Measurements from ENCODE around the gene DXO.
A peak's percentile ranks its signal among the peaks of the same experiment; 100 is the strongest.
"Not testable (repeated sequence)": the region's sequence is repeated elsewhere in the genome, so short reads cannot be mapped to it uniquely, and the experiment has no call there.

DXO gene

DNA sequence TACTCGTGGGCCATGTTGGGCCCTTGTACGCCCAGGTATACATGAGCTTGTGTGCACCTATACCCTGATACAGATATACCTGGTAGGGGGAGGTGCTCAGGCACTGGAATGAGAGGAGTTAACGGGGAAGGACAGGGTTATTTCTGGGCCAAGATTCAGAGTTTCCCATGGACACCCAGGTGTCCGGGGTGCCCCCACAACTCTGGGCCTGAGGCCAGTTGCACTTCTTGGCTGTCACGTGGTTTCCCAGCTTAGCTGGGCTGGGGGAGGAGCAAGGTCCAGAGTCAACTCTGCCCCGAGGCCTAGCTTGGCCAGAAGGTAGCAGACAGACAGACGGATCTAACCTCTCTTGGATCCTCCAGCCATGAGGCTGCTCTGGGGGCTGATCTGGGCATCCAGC, 9.8 kb upstream of the DXO start, which contains the start of gene C4A:
TSS of gene C4A (plus strand) at position 314 of the 400 bp plus-strand sequence. CDS start at position 365, 51 bp downstream.
- intact Hi-C loops (cut with DNase I); DNase-seq: not testable (repeated sequence)

DNA sequence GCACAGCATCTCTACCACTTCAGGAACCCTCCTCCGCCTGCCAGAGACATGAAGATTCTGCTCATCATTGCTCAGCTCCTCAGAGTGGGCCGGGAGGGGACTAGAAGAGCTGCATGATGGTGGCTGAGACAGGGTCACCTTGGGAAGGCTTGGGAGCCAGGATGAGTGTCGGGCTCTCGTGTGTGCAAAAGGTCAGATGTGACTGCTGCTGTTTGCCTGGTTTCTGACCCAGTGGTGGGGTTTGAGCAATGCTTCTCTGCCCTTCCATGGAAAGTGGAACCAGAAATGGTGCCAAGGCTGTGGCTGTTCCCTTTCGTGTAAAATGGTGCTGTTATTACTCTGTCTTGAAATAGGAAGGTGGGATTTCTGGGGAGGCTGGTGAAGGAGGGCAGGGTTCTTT, 9.1 kb upstream of the DXO start:
- intact Hi-C loops (cut with DNase I); DNase-seq: not testable (repeated sequence)

DNA sequence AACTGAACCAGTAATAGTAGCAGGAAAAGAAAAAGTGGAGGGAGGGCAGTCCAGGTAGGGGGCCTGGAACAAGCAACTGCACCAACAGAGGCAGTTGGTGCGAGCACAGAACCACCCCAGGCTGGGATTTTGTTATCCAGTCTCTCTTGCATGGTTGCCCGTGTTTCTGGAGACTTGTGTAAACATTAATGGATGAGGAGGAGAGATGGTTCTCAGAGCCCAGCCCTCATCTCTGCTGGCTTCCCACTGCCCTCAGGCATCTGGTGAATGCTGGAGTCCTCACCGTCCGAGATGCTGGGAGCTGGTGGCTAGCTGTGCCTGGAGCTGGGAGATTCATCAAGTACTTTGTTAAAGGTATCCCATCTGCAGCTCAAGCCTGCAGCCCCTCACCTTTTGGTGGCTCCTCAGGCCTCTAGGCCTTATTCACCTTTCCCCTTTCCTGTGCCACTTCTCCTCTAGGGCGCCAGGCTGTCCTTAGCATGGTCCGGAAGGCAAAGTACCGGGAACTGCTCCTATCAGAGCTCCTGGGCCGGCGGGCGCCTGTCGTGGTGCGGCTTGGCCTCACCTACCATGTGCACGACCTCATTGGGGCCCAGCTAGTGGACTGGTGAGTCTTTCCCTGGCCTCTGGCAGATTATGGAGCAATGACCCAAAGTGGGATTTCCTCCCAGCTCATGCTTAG, 8.4 kb upstream of the DXO start:
- intact Hi-C loops (cut with DNase I); DNase-seq: not testable (repeated sequence)

DNA sequence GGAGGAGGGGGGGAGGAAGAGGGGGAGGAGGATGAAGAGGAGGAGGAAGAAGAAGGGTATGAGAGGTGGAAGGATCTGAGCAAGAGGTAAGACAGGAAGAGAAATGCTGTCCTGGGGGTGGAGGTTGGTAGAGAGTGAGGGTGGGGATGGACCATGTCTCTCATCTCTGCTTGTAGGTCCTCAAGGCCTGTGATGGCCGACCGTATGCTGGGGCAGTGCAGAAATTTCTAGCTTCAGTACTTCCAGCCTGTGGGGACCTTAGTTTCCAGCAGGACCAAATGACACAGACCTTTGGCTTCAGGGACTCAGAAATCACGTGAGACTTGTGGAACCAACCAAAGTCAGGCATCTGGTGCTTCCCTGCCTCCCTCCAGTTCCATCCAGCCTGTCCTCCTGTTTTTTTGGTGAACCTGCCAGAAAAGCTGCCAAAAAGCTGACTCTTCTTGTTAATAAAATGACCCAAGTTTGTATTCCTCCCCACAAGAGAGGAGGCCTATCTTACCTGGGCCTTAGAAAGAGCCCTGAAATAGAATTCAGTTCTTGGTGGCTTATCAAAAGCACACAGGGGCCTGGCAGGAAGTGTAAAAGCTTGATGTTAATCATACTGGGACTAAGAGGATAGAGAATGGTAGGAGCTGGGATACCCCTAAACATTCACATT, 7.4 kb upstream of the DXO start:
- intact Hi-C loops (cut with DNase I): no loop called here

DNA sequence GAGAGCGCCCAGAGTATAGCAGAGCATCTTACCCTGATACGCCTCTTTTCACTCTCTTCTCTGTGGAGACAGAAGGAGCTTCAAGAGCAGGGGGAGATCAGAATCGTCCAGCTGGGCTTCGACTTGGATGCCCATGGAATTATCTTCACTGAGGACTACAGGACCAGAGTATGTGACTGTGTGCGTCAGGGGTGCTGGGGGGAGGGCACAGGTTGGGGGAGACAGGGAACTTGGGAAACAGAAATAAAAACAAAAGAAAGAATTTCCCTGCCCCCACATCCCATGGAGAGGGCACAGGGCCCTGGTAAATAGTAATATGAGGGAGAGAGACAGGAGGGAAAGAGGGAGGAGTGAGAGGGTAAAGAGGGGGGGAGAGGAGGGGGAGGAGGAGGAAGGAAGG, 6.9 kb upstream of the DXO start:
- intact Hi-C loops (cut with DNase I): no loop called here
- DNase-seq: no peak

More for the DNA sequence above, 7.4 kb upstream of the DXO start:
- DNase-seq: no peak

DNA sequence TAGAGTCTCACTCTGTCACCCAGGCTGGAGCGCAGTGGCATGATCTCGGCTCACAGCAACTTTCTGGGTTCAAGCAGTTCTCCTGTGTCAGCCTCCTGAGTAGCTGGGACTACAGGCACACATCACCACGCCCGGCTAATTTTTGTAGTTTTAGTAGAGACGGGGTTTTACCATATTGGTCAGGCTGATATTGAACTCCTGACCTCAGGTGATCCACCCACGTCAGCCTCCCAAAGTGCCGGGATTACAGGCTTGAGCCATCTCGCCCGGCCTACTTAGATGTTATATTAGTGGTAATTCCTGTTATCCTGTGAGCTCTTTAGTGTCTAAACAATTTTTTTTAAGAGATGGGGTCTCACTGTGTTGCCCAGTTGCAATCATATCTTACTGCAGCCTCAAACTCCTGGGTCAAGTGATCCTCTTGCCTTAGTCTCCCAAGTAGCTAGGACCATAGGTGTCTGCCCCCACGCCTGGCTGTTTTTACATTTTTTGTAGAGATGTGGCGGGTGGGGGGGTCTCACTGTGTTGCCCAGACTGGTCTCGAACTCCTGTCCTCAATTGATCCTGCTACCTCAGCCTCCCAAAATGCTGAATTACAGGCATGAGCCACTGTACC, 6.0 kb upstream of the DXO start:
- no peak for DNase-seq
- intact Hi-C loops (cut with DNase I): no loop called here

DNA sequence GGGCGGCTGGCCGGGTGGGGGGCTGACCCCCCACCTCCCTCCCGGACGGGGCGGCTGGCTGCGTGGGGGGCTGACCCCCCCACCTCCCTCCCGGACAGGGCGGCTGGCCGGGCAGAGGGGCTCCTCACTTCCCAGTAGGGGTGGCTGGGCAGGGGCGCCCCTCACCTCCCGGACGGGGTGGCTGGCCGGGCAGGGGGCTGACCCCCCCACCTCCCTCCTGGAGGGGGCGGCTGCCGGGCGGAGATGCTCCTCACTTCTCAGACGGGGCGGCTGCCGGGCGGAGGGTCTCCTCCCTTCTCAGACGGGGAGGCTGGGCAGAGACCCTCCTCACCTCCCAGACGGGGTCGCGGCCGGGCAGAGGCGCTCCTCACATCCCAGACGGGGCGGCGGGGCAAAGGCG, 4.1 kb upstream of the DXO start:
- DNase-seq; intact Hi-C loops (cut with DNase I): not testable (repeated sequence)

DNA sequence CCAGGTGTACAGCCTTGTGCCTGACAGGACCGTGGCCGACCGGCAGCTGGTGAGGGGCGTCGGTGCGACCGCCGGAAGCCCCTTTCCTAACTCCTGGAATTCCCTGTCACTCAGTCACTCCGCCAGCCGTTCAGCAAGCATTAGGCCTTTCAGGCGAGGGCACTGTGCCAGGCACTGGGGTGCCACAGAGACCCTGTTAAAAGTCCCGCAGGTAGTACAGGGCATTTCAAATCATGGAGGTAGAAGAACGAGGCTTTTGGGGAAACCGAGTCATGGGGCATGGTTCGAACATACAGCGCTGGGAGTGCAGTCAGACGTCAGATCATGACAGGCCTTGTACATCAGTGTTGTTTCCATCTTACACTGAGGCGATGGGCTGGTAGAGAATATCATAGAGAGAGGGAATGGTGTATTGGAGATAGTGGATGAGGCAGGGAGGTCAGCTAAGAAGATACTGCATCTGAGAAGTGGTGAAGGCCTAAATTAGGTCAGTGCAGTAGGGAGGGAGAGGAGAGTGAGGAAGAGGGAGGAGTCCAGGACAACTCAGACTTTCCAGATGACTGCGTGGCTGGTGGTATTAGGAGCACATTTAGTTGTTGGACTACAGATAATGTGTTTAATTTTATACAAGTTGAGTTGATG, 892 bp upstream of the DXO start:
- DNase-seq: peak in 1 of 42 donors; percentile 24

DNA sequence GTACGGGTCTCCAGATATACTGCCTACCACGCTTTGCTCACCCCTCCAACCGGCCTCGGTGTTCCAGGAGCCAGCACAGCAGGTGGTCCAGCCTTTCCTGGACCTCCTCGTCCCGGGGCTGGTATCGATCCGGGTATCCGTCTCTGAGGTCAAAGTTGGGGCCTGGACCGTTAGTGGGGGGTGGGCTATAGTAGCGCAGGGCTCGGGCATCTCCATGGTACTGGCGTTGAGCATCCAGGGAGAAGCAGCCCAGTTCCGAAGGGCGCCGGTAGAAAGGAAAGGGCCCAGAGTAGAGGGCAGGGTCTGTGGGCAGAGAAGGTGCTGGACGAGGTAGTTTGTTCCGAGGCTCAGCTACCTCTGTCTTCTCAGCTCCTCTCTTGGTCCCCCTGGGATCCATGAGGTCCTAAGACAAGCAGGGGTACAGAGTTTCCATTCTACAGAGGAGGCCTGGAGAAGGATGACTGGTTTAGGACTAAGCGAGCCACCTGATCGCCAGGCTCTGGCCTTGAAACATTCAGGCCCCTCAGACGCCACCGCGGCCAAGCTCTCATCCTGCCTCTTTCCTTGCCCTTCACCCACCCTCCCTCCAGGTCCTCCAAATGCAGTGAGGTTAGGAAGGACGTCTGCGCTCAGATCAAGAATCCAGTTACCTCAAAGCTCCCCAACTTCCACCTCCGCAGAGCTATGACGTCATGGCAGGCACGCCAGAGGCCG, 502 bp downstream of the DXO start:
- DNase-seq: peak in 1 of 42 donors; percentile 38
- intact Hi-C loops (cut with DNase I): no loop called here

More for the DNA sequence above, 892 bp upstream of the DXO start:
- intact Hi-C loops (cut with DNase I): no loop called here

DNA sequence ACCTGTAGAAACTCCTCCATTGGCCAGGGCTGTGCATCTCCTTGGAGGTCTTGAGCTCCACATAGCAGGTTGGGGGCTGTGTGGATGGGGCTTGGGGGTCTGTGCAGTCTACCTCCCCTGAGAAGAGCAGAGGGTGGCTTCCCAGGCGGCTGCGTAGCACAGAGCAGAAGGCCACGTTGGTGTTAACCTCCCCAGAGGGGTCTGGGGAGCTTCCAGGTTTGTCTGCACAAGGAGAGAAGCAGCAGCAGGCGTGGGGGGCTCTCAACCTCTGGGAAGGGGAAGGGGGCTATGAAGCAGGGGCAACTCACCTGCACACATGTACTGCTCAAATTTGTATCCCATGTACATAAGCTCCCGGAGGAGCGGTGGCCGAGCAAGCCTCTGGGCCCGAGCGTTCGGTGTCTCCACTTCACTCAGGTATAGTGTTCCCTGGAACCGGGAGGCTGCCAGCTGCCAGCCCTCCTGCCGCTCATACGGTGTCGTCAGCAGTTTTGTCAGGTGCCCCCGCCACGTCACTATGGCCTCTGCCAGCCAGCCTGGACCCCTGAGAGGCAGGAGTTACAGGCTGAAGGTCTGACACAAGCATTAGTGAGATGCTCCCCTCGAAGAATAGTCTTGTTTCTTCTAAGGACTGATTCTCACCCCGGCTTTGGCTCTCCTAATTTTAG, 1.2 kb downstream of the DXO start:
- intact Hi-C loops (cut with DNase I): no loop called here
- DNase-seq: peak in 7 of 42 donors; percentile 8 to 39 (median 26)

DNA sequence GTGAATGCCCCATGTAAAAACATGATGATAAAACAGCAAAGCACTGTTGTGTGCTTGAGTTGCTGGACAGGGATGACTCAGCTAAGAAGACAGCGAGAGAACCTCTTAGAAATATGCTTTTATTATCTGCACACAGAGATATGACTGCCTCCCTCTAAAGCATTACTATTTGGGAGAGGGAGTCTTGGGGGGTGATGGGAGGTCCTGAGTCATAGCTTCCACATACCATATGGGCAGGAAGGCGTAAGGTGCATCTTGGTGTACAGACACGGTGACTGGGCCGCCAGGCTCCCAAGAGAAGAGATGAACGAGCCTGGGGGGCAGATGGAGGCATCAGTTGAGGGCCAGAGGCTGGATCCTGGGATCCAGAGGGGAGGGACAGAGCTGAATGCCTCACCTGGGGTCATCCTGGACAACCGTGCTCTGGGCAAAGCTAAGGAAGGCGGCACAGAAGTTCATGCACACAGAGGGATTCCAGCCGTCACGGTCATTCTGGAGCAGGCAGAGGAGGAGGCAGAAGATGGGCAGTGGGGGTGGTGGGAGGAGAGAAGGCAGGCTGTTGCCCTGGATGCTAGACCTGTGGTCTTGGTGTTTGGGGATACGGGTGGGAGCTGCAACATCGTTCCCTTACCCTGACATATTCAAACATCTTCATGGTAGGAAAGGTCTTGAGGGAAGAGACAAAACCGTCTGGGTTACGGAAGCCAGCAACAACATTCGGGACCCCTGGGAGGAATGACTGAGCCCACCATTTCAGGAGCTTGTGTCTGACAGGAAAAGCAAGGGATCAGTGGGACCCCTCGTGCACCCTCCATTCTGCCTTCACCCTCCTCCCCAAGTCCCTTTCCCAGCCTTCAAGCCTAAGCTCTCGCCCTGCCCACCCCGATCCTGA, 2.0 kb downstream of the DXO start:
- intact Hi-C loops (cut with DNase I): no loop called here
- DNase-seq: no peak

DNA sequence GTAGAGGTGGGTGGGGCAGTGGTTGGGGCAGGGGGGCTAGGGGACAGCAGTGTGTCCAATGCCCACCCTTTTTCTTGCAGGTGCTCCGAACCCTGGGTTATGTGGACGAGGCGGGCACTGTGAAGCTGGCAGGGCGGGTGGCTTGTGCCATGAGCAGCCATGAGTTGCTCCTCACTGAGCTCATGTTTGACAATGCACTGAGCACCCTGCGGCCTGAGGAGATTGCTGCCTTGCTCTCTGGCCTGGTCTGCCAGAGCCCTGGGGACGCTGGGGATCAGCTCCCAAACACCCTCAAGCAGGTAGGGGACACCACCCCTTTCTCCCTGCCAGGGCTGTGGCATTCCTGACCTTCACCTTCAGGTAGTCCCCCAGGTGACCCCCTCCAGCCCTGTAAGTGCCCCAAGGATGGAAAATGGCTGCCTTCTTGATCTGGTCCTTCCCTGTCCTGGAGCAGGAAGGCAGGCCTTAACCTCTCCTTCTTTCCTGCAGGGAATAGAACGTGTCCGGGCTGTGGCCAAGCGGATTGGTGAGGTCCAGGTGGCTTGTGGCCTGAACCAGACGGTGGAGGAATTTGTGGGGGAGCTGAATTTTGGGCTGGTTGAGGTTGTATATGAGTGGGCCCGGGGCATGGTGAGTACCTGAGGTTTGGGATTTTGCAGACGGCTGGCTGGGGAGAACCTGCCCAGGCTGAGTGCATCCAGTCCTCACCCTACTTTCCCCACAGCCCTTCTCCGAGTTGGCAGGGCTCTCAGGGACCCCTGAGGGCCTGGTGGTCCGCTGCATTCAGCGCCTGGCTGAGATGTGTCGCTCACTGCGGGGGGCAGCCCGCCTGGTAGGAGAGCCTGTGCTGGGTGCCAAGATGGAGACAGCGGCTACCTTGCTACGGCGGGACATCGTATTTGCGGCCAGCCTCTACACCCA, 2.9 kb downstream of the DXO start:
- intact Hi-C loops (cut with DNase I): no loop called here
- no peak for DNase-seq

DNA sequence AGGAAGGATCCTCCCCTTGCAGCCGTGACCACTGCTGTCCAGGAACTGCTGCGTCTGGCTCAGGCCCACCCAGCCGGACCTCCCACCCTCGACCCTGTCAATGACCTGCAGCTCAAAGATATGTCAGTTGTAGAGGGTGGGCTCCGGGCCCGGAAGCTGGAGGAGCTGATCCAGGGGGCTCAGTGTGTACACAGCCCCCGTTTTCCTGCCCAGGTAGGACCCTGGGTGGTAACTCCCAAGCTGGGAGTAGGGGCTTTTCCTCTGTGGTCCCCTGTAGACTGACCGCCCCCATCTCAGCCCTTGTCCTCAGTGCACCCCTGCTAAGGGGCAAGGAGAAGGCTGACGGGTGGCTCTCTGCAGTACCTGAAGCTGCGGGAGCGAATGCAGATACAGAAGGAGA, 3.6 kb downstream of the DXO start:
- no peak for DNase-seq
- intact Hi-C loops (cut with DNase I): no loop called here

DNA sequence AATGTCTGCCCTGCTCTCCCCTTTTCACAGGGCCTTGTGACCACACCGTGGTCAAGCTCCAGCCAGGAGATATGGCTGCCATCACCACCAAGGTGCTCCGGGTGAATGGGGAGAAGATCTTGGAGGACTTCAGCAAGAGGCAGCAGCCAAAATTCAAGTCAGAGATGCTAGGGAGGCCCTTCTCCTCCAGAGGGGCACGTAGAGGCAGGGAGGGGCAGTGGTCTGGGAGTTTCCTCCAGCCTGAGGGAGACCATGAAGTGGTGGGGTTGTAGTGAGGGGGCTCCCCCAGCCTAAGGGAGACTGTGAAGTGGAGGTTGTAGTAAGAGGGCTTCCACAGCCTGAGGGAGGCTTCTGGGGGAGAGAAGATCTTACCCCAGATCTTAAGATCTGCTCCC, 4.0 kb downstream of the DXO start:
- intact Hi-C loops (cut with DNase I): no loop called here
- DNase-seq: no peak

DNA sequence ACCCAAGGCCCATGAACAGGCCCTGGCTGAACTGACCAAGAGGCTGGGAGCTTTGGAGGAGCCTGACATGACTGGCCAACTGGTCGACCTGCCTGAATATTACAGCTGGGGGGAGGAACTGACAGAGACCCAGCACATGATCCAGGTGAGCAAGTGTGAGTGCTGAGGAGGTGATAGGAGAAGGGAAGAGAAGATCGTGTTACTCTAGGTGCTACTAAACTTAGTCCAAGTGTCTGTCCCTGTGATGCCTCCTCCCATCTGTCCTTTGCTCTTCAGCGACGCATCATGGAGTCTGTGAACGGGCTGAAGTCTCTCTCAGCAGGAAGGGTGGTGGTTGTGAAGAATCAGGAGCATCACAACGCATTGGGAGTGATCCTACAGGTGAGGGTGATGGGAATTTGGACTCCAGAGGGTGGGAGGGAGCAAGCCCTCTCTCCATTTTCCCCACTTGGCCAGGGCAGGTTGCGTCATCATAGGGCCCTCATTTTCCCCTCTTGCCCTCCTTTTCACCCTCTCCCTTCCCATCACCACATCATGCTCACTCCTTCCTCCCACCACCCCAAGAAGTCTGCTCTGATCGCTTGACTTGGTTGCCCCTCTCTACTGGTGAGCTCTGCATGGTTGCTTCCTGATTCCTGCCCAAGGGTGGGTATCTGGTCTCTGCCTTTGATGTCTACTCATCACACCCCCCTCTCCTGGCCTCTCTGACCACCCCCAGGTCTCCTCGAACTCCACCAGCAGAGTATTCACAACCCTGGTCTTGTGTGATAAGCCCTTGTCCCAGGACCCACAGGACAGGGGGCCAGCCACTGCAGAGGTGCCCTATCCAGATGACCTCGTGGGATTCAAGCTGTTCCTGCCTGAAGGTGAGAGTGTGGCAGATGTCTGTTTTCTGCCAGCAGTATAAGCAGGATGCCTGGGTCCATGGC, 4.7 kb downstream of the DXO start:
- DNase-seq: no peak
- intact Hi-C loops (cut with DNase I): no loop called here

DNA sequence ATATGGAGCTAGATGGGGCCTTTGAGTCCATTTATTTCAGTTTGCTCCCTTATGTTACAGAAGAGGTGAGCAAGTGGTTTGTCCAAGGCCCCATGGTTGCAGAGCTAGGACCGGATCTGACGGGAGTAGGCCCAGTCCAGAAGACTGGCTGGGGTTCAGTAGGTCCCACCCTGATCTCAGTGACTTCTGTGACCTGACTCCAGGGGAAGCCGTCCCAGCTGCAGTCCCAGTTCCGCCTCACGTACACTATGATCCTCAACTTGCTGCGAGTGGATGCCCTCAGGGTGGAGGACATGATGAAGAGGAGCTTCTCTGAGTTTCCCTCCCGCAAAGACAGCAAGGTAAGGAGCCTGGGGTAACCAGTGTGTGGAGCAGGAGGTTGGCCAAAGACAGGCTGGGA, 5.4 kb downstream of the DXO start:
- intact Hi-C loops (cut with DNase I): no loop called here
- DNase-seq: no peak
